ENCODE results near the gene TMEM200C.

Gene TMEM200C

DNA sequence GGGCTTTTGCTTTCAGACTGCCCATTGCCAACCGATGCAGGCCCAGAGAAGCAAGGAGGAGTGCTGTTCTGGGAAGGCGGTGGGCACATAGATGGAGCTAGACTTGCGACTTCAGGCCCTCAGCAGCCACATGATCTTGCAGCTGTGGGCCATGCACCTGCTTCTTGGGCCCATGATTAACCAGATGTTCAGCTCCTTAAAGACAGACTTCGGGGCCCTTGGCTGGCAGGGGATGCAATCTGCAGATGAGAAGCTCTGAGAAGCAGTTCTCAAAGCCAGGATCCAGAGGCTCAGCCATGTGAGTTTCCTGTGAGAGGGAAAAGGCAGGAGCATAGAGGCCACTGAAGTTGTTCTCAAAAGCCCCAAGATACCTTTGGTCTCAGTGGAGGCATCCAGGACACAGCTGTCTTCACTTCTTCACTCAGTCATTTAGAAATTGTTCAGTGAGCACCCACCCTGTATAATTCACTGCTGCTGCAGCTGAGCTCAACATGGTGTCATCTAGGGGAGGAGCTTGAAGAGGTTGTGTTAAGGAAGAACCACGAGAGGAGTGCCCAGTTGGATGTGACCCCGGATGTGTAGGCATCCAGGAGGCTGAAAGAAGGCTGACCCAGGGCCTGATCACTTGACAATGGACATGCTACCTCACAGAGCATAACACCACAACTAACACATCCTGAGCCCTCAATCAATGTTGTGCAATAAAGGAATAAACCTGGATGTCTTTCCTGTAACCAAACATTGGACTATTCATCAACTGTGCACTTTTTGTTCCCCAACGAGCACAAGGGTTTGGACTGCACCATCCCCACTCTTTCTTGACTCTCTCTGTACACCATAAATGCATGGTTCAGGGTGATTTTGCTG is 44.7 kb upstream of the TMEM200C start:
- Mint-ChIP-seq H3K27me3 (ENCODE audit: low read depth) (peaks cover 19% of the 10 kb centered on the region), H3K27ac (no peak overlapping the region), H3K36me3 (ENCODE audit: low read depth) (no peaks in the 10 kb centered on the region), H3K9me3 (no peaks in the 10 kb centered on the region), H3K4me3 (no peak overlapping the region), H3K4me1 (no peaks in the 10 kb centered on the region)
- TF ChIP-seq, protein P1, sequence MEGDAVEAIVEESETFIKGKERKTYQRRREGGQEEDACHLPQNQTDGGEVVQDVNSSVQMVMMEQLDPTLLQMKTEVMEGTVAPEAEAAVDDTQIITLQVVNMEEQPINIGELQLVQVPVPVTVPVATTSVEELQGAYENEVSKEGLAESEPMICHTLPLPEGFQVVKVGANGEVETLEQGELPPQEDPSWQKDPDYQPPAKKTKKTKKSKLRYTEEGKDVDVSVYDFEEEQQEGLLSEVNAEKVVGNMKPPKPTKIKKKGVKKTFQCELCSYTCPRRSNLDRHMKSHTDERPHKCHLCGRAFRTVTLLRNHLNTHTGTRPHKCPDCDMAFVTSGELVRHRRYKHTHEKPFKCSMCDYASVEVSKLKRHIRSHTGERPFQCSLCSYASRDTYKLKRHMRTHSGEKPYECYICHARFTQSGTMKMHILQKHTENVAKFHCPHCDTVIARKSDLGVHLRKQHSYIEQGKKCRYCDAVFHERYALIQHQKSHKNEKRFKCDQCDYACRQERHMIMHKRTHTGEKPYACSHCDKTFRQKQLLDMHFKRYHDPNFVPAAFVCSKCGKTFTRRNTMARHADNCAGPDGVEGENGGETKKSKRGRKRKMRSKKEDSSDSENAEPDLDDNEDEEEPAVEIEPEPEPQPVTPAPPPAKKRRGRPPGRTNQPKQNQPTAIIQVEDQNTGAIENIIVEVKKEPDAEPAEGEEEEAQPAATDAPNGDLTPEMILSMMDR (IDR thresholded peaks at IDR 0.05; ENCODE audit: unreplicated experiment in 3 of 3), result no peak

- Mint-ChIP-seq H3K36me3 (ENCODE audit: low read depth) (no peaks in the 10 kb centered on the region), H3K27ac (no peak overlapping the region), H3K4me1 (no peaks in the 10 kb centered on the region), H3K4me3 (no peak overlapping the region), H3K9me3 (no peaks in the 10 kb centered on the region), H3K27me3 (ENCODE audit: low read depth) (peaks cover 15% of the 10 kb centered on the region)
- TF ChIP-seq, protein P1 (IDR thresholded peaks at IDR 0.05; ENCODE audit: unreplicated experiment in 3 of 3), result no peak
Observed at GRCh38 chr18:5937795-5938194, 42.5 kb upstream of the TMEM200C start.

GRCh38 chr18:5937121-5937520 is 41.8 kb upstream of the TMEM200C start:
- no peaks in the 10 kb centered on the region for H3K36me3 Mint-ChIP-seq (ENCODE audit: low read depth)
- no peak overlapping the region for H3K4me3 Mint-ChIP-seq
- no peak overlapping the region for H3K27ac Mint-ChIP-seq
- peaks cover 14% of the 10 kb centered on the region for H3K27me3 Mint-ChIP-seq (ENCODE audit: low read depth)
- TF ChIP-seq, protein P1 (IDR thresholded peaks at IDR 0.05; ENCODE audit: unreplicated experiment in 3 of 3), result no peak
- no peaks in the 10 kb centered on the region for H3K9me3 Mint-ChIP-seq
- no peaks in the 10 kb centered on the region for H3K4me1 Mint-ChIP-seq

GRCh38 chr18:5930789-5931188 is 35.5 kb upstream of the TMEM200C start:
- Mint-ChIP-seq H3K4me3 (no peak overlapping the region), H3K36me3 (ENCODE audit: low read depth) (peaks cover 7% of the 10 kb centered on the region), H3K4me1 (no peaks in the 10 kb centered on the region), H3K27ac (no peak overlapping the region), H3K9me3 (peaks cover 11% of the 10 kb centered on the region), H3K27me3 (ENCODE audit: low read depth) (no peaks in the 10 kb centered on the region)
- TF ChIP-seq, protein P1 (IDR thresholded peaks at IDR 0.05; ENCODE audit: unreplicated experiment in 3 of 3), result no peak

GRCh38 chr18:5918205-5918858 is 23.0 kb upstream of the TMEM200C start:
- peaks cover 6% of the 10 kb centered on the region for H3K27me3 Mint-ChIP-seq (ENCODE audit: low read depth)
- peaks cover 7% of the 10 kb centered on the region for H3K36me3 Mint-ChIP-seq (ENCODE audit: low read depth)
- H3K4me3 Mint-ChIP-seq, result no peak overlapping the region
- H3K4me1 Mint-ChIP-seq, result no peaks in the 10 kb centered on the region
- TF ChIP-seq, protein P1 (IDR thresholded peaks at IDR 0.05; ENCODE audit: unreplicated experiment in 3 of 3), result no peak
- H3K9me3 Mint-ChIP-seq, result no peaks in the 10 kb centered on the region
- H3K27ac Mint-ChIP-seq, result no peak overlapping the region
